ENCODE results near the gene EPOP. TPM values are rescaled to one million over a fixed set of nuclear protein-coding genes. Genes with fewer than 3 reads are reported as not detected.
"Not testable (repeated sequence)": the region's sequence is repeated elsewhere in the genome, so short reads cannot be mapped to it uniquely, and the experiment has no call there.

EPOP gene
- total RNA-seq, 1 donor from 2014 or later: 2.7 TPM

DNA sequence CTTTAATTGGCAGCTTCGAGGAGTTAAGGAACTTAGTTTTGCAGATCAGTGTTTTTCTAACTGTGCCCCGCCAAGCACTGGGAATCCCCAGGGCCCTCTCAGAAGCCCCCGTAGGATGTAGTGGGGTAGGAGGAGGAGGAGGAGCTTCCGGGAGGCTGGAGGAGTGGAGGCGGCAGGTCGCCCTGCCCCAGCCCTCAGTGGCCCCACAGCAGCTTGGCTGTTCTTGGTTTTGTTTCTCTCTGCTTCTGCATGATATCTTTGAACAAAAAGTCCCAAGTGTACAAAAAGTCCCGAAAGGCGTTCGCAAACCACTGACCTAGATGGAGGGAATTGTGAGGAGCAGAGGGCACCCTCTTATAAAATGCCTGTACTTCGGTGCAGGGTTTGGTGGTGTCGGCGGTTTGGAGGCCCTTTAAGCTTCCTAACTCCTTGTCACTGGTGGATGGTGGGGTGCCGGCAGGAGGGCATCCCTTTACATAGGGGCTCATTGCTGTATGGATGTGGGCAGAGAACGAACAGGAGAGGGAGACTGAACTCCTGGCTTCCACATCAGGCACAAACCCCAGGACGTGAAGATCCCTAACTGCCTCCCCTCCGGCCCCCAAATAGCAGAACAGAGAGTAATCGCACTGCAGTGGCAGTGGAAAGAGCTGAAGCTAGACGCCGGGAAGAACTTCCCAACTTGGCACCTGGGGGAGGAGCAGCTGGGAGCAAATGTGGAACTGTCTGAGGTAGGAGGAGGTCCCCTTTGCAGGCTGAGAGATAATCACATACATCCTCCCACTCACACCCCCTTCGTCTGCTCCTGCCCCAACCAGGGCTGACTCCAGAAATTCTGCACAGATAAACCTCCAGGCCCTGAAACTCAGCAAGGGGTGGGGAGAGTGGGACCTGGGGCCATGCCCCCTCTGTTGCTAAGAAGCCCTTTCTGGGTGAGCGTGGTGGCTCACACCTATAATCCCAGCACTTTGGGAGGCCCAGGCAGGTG lies 20.1 kb downstream of the EPOP start:
- DNase-seq (ENCODE audit: extremely low read depth, low read depth, low spot score): no peak

DNA sequence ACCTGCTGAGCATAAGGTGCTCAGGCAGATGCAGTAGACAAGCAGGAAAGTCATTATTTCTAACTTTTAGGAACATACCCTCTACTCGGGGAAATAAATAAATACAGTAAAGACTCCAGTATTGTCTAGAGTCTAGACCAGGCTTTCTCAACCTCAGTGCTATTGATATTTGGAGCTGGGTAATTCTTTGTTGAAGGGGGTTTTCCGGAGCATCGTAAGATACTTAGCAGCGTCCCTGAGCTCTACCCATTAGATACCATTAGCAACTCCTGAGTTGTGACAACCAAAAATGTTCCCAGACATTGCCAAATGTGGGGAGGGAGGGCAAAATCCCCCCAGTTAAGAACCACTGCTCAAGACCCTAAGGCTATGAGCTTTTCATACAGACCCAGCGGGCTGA lies 21.1 kb downstream of the EPOP start:
- no peak for DNase-seq (ENCODE audit: extremely low read depth, low read depth, low spot score)

DNA sequence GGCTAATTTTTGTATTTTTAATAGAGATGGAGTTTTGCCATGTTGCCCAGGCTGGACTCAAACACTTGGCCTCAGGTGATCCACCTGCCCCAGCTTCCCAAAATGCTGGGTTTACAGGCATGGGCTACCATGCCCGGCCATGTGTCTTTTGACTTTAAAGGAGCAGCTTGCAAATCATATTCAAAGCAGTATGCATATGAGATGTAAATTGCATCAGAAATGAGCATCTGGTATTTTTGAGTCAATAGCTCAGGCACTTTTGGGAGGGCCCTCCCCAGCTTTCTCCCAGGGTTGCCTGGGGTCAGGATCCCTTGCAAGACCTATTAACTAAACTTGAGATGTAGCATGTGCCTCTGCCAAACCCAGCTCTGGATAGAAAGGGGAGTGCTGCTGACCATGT lies 21.5 kb downstream of the EPOP start:
- no peak for DNase-seq (ENCODE audit: extremely low read depth, low read depth, low spot score)

DNA sequence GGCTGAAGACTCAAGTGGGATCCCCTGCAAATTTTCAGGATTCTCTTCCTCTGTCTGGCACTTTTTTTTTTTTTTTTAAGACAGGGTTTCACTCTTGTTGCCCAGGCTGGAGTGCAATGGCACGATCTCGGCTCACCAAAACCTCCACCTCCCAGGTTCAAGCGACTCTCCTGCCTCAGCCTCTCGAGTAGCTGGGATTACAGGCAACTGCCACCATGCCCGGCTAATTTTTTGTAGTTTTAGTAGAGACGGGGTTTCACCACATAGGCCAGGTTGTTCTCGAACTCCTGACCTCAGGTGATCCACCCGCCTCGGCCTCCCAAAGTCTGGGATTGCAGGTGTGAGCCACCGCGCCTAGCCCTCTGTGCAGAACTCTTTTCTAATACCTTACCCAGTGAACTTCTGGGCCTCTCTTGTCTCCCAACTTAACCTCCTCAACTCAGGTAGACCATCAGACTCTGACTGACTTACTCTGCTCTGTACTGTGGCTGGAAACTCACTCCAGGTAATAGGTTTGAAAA lies 24.0 kb downstream of the EPOP start:
- not testable (repeated sequence) for DNase-seq (ENCODE audit: extremely low read depth, low read depth, low spot score)

DNA sequence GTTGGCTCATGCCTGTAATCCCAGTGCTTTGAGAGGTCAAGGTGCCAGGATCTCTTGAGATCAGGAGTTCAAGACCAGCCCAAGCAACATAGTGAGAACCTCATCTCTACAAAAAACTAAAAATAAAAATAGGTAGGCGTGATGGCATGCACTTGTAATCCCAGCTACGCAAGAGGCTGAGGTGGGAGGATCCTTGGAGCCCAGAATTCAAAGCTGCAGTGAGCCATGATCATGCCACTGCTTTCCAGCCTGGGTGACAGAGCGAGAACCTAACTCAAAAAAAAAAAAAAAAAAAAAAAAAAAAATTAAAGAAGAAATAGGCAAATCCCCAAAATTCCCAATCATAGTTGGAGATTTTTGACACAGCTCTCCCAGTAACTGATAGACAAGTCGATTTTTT lies 36.8 kb downstream of the EPOP start:
- no peak for DNase-seq (ENCODE audit: extremely low read depth, low read depth, low spot score)

DNA sequence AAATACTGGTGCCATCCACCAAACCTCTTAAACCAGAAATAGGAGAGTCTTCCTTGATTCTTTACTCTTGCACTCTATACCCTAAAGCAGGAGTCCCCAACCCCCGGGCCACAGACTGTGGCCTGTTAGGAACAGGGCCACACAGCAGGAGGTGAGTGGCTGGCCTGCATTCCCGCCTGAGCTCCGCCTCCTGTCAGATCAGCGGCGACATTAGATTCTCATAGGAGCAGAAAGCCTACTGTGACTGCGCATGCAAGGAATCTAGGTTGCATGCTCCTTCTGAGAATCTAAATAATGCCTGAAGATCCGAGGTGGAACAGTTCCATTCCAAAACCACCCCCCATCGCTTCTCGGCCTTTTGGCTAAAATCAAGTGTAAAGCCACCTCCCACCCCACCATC lies 38.7 kb downstream of the EPOP start:
- no peak for DNase-seq (ENCODE audit: extremely low read depth, low read depth, low spot score)

DNA sequence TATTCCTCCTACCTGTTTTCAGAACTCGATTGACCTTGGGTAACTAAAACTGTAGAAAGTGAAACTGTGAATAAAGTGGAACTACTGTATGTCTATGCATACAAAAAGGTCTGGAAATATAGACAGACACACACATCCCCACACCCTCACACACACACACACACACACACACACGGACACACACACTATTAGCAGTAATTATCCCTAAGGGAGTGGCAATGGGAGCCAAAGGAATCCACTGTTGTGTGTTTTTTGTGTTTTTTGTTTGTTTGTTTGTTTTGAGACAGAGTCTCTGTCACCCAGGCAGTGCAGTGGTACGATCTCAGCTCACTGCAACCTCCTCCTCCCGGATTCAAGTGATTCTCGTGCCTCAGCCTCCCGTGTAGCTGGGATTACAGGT lies 42.4 kb downstream of the EPOP start:
- DNase-seq (ENCODE audit: extremely low read depth, low read depth, low spot score): no peak

DNA sequence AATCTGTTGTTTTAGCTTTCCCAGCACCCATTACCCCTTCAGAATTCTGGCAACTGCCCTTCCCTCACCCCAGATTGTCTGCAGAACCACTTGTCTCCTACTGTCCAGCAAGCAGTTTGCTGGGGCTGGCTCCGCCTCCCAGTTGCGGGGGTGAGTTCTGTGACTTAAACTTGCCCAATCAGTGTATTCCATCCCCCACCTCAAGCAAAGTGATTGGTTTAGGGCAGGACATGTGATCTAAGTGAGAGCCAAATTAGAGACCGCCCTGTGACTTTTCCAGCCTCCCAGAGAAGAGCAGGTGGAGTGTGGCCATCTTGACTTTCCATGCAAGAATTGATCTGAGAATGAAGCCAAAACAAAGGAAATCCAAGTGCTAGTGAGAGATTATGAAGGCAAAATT lies 46.3 kb downstream of the EPOP start:
- DNase-seq (ENCODE audit: extremely low read depth, low read depth, low spot score): no peak

DNA sequence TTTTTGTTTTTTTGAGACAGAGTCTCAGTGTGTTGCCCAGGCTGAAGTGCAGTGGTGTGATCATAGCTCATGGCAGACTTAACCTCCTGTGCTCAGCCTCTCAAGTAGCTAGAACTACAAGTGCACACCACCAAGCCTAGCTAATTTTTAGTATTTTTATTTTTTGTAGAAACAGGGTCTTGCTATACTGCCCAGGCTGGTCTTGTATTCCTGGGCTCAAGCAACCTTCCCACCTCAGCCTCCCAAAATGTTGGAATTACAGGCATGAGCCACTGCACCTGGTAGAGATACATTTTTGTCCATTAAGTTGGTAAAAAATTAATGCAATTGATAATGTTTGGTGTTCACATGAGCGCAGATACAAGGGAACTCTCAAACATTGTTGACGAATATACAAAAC lies 46.8 kb downstream of the EPOP start:
- DNase-seq (ENCODE audit: extremely low read depth, low read depth, low spot score): no peak

DNA sequence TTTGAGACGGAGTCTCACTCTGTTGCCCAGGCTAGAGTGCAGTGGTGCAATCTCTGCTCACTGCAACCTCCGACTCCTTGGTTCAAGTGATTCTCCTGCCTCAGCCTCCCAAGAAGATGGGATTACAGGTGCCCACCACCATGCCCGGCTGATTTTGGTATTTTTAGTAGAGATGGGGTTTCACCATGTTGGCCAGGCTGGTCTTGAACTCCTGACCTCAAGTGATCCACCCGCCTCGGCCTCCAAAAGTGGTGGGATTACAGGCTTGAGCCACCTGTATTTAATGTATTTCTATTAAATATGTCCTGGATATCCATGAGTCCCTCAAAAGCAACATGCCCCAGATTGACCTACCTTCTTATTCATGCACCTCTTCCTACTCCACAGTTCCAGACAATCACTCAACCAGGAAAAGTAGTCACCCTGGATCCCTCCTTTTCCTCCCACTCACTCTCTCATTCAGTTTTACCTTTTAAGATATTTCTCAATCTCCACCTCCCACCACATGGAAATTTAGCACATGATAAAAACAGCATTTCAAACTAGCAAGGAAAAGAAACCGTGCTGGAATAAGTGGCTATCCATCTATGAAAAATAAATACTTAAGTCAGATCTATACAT lies 48.0 kb downstream of the EPOP start:
- DNase-seq (ENCODE audit: extremely low read depth, low read depth, low spot score): not testable (repeated sequence)

DNA sequence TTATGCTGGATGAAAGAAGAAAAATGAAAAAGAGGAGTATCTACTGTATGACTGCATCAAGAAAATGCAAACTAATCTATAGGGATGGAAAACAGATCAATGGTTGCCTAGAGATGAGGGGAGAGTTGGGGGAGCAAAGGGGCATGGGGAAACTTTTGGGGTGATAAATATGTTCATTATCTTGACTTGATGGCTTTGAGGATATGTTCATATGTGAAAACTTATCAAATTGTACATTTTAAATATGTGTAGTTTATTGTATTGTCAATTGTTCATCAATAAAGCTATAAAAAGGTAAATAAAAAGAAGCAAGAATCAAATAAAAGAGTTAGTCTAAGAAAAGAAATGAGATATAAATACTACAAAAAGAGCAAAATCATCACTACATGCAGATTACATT lies 49.3 kb downstream of the EPOP start:
- DNase-seq (ENCODE audit: extremely low read depth, low read depth, low spot score): no peak

DNA sequence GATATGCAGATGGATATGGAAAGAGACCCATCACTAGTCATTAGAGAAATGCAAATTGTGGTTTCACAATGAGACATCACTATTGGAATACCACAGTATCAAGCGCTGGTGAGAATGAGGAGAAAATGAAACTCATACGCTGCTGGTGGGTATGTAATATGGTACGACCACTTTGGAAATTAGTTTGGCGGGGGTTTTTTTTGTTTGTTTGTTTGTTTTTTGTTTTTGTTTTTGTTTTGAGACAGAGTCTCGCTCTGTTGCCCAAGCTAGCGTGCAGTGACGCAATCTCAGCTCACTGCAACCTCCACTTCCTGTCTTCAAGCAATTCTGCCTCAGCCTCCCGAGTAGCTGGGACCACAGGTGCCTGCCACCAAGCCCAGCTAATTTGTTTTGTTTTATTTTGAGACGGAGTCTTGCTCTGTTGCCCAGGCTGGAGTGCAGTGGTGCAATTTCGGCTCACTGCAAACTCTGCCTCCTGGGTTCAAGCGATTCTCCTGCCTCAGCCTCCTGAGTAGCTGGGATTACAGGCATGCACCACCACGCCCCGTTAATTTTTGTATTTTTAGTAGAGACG lies 49.9 kb downstream of the EPOP start:
- not testable (repeated sequence) for DNase-seq (ENCODE audit: extremely low read depth, low read depth, low spot score)

Other genes with a start within 250 kb of the EPOP start
- 83.4 and 145 TPM in 2 replicates for gene ARHGAP23, start 246.5 kb downstream of the EPOP start, total RNA-seq
- gene SRCIN1, start 69.0 kb downstream of the EPOP start, total RNA-seq: 0.19 TPM in 1 of 2 replicates, not detected in the other
- 31.7 and 45.8 TPM in 2 replicates for gene MLLT6, start 30.3 kb upstream of the EPOP start, total RNA-seq
- gene CISD3, start 55.4 kb upstream of the EPOP start, total RNA-seq: 6.1 and 13.3 TPM in 2 replicates
- gene PCGF2, start 73.4 kb upstream of the EPOP start, total RNA-seq: 15.8 and 24.1 TPM in 2 replicates
- 207 TPM in 2 replicates for gene PSMB3, start 77.8 kb upstream of the EPOP start, total RNA-seq
- 42.3 and 50.7 TPM in 2 replicates for gene PIP4K2B, start 124.6 kb upstream of the EPOP start, total RNA-seq
- 15.8 and 16.2 TPM in 2 replicates for gene CWC25, start 150.4 kb upstream of the EPOP start, total RNA-seq
- gene RPL23, start 178.8 kb upstream of the EPOP start, total RNA-seq: 852 and 1,109 TPM in 2 replicates
- 341 and 399 TPM in 2 replicates for gene LASP1, start 195.1 kb upstream of the EPOP start, total RNA-seq